CD14-positive monocyte (primary cell): Measurements from ENCODE around the gene SCMH1. TPM values are rescaled to one million over a fixed set of nuclear protein-coding genes. Genes with fewer than 3 reads are reported as not detected.

Source experiments
- DNase-seq, 3 donors: peaks; one replicate each; pipeline ENCODE4 v3.0.0-alpha.2; 2011 to 2022
- H2AFZ ChIP-seq: 2 replicates; pipeline ENCODE4 v1.6.0; 2012; ENCODE audit warnings: mild to moderate bottlenecking, low read depth, low read length, inconsistent platforms; ENCODE audit not compliant: insufficient read depth, poor library complexity, severe bottlenecking
- H3K27ac ChIP-seq, 2 donors: 1 replicate in 1 of 2; 2 replicates in 1 of 2; pipeline ENCODE4 v1.5.1; 2012 to 2013; ENCODE audit warnings: low read length in 2 of 2, control low read depth in 1 of 2, inconsistent platforms in 1 of 2, low read depth in 1 of 2, mild to moderate bottlenecking in 1 of 2
- H3K27me3 ChIP-seq, 2 donors: one replicate each; pipeline versions ENCODE4 v1.6.0 to v1.6.1; 2011 to 2013; ENCODE audit warnings: low read length in 2 of 2; ENCODE audit not compliant: control insufficient read depth in 2 of 2, insufficient read depth in 2 of 2
- H3K36me3 ChIP-seq, 2 donors: replicated peaks in 1 of 2; 1 replicate in 1 of 2; 2 replicates in 1 of 2; pipeline versions ENCODE4 v1.5.1 to v1.6.1; 2012 to 2013; ENCODE audit warnings: low read length in 2 of 2, control low read depth in 1 of 2, inconsistent platforms in 1 of 2, mild to moderate bottlenecking in 1 of 2; ENCODE audit not compliant: insufficient read depth in 2 of 2, control insufficient read depth in 1 of 2
- H3K4me1 ChIP-seq, 2 donors: 1 replicate in 1 of 2; 2 replicates in 1 of 2; pipeline versions ENCODE4 v1.5.1 to v1.6.1; 2012 to 2013; ENCODE audit warnings: low read length in 2 of 2, control low read depth in 1 of 2, inconsistent platforms in 1 of 2, mild to moderate bottlenecking in 1 of 2, moderate library complexity in 1 of 2; ENCODE audit not compliant: insufficient read depth in 2 of 2, control insufficient read depth in 1 of 2
- H3K4me2 ChIP-seq: replicated peaks from 2 replicates; pipeline ENCODE3; 2012; ENCODE audit warnings: low read length, moderate library complexity, mild to moderate bottlenecking; ENCODE audit not compliant: poor library complexity, severe bottlenecking; ENCODE audit errors: extremely low read depth
- H3K4me3 ChIP-seq, 3 experiments: fragments of 200-600 bp in 1 of 3; sonication (generic) in 1 of 3; replicated peaks in 1 of 3; 1 replicate in 2 of 3; 2 replicates in 1 of 3; pipeline ENCODE4 v1.5.1; 2011 to 2013; ENCODE audit warnings: low read length in 3 of 3, mild to moderate bottlenecking in 3 of 3, control low read depth in 2 of 3, low read depth in 2 of 3, inconsistent platforms in 1 of 3, moderate library complexity in 1 of 3
- H3K79me2 ChIP-seq: 2 replicates; pipeline ENCODE4 v1.6.0; 2012; ENCODE audit warnings: mild to moderate bottlenecking, control low read depth, inconsistent platforms, low read length, moderate library complexity; ENCODE audit not compliant: insufficient read depth
- H3K9ac ChIP-seq: 2 replicates; pipeline ENCODE4 v1.6.0; 2017; ENCODE audit warnings: low read length, mild to moderate bottlenecking; ENCODE audit not compliant: insufficient read depth, poor library complexity, severe bottlenecking
- H3K9me3 ChIP-seq, 2 donors: replicated peaks in 1 of 2; 1 replicate in 1 of 2; 2 replicates in 1 of 2; pipeline versions ENCODE4 v1.5.1 to v1.6.1; 2012 to 2013; ENCODE audit warnings: low read length in 2 of 2, control low read depth in 1 of 2; ENCODE audit not compliant: control insufficient read depth in 1 of 2, insufficient read depth in 1 of 2
- H4K20me1 ChIP-seq: 2 replicates; pipeline ENCODE4 v1.6.0; 2012; ENCODE audit warnings: mild to moderate bottlenecking, low read length, control low read depth, moderate library complexity; ENCODE audit not compliant: insufficient read depth
- H3K27ac Mint-ChIP-seq, 7 donors: one replicate each; pipeline ENCODE4 v1.8.0; 2020; ENCODE audit warnings: mild to moderate bottlenecking in 7 of 7, mixed read lengths in 7 of 7, moderate library complexity in 6 of 7, inconsistent platforms in 2 of 7
- H3K27me3 Mint-ChIP-seq, 3 donors: one replicate each; pipeline ENCODE4 v1.8.0; 2021 to 2022; ENCODE audit warnings: low read depth in 3 of 3, mild to moderate bottlenecking in 3 of 3, mixed read lengths in 3 of 3, moderate library complexity in 3 of 3, inconsistent platforms in 1 of 3
- H3K36me3 Mint-ChIP-seq, 2 donors: one replicate each; pipeline ENCODE4 v1.8.0; 2020; ENCODE audit warnings: mixed read lengths in 2 of 2, inconsistent platforms in 1 of 2, mild to moderate bottlenecking in 1 of 2
- H3K4me1 Mint-ChIP-seq: one replicate; pipeline ENCODE4 v1.8.0; 2020; ENCODE audit warnings: mild to moderate bottlenecking, mixed read lengths
- H3K4me3 Mint-ChIP-seq, 2 donors: one replicate each; pipeline ENCODE4 v1.8.0; 2020; ENCODE audit warnings: mild to moderate bottlenecking in 2 of 2, mixed read lengths in 2 of 2, moderate library complexity in 1 of 2
- H3K9me3 Mint-ChIP-seq, 7 donors: one replicate each; pipeline ENCODE4 v1.8.0; 2020 to 2022; ENCODE audit warnings: mixed read lengths in 7 of 7, mild to moderate bottlenecking in 6 of 7, moderate library complexity in 6 of 7, inconsistent platforms in 2 of 7
- whole genome bisulfite sequencing: methylation state at CpG from one replicate; pipeline ENCODE4 v1.1.5; 2013; ENCODE audit warnings: missing lambda C conversion rate; ENCODE audit not compliant: insufficient coverage; 5-methylcytosine and 5-hydroxymethylcytosine counted together
- intact Hi-C, 2 donors: fragments of 100-400 bp; cut with micrococcal nuclease; formaldehyde crosslinking; loops; one replicate each; pipeline versions ENCODE4 v1.15.0 to v1.15.1; 2023
- polyA plus RNA-seq, 3 donors: library from polyadenylated mRNA; depleted of rRNA in 1 of 3; unstranded in 2 of 3; stranded (reverse) in 1 of 3; fragments of 300-500 nt in 2 of 3; fragments of >200 nt in 1 of 3; fragmentation: Illumina TruSeq in 2 of 3; gene quantifications; 1 replicate in 2 of 3; 2 replicates in 1 of 3; pipeline ENCODE4 v1.2.3, GENCODE V29; 2012 to 2021
- TF ChIP-seq, protein P1 (sequence below): fragments of 200-600 bp; IDR thresholded peaks from one replicate; pipeline ENCODE4 v1.8.0; 2022; ENCODE audit warnings: antibody characterized with exemption, mild to moderate bottlenecking

SCMH1 gene
- polyA plus RNA-seq, 3 donors, result 0.66 to 12.7 (median 0.74) TPM

DNA sequence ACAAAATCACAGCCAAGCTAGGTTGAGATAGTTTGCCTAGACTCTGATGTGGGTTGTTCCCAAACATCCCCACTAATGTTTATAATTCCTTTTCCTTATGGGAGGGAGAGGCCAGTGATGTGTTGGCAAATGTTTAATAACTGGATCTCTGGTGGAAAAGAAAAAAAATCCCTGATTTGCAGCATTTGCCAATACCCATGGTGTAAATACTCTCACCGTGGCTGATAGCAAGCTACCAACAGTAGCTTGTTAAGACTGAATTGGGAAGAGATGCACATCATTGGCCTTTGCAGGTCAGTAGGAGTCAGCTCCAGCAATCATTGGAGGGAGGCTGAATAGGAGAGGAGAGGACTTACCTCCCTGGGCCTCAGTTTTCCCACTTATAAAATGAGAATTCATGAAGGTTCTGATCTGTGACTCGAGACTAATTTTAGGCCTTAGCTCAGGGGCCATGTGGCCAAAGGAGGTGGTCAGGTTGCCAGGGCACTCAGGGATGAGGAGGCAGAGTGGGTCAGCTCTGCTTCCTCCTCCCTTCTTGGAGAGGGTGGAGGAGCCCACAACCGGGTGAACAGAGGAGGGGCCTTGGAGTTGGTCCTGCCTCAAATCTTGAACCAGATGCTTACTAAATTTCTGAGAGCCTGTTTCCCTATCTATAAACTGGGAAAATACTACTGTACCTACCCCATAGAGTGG lies 20.0 kb upstream of the SCMH1 start:
- H4K20me1 ChIP-seq, result no peaks in the 10 kb centered on the region
- 100% methylated on average over 1 of the region's 3 CpGs for WGBS
- no peak overlapping the region for H3K4me3 Mint-ChIP-seq
- H3K27me3 ChIP-seq, result no peaks in the 10 kb centered on the region
- no peaks in the 10 kb centered on the region for H3K36me3 Mint-ChIP-seq
- no peaks in the 10 kb centered on the region for H3K9me3 ChIP-seq
- H3K4me1 Mint-ChIP-seq, result no peaks in the 10 kb centered on the region
- no peaks in the 10 kb centered on the region for H3K36me3 ChIP-seq
- H3K4me1 ChIP-seq, result no peaks in the 10 kb centered on the region
- H3K27me3 Mint-ChIP-seq, result peaks cover 0 to 2% (median 0%) of the 10 kb centered on the region in 3 donors
- no peaks in the 10 kb centered on the region for H3K9me3 Mint-ChIP-seq
- no peak overlapping the region for H3K9ac ChIP-seq
- H2AFZ ChIP-seq, result no peak overlapping the region
- intact Hi-C loops, result no loop called here
- H3K4me2 ChIP-seq, result no peak overlapping the region
- TF ChIP-seq, protein P1, sequence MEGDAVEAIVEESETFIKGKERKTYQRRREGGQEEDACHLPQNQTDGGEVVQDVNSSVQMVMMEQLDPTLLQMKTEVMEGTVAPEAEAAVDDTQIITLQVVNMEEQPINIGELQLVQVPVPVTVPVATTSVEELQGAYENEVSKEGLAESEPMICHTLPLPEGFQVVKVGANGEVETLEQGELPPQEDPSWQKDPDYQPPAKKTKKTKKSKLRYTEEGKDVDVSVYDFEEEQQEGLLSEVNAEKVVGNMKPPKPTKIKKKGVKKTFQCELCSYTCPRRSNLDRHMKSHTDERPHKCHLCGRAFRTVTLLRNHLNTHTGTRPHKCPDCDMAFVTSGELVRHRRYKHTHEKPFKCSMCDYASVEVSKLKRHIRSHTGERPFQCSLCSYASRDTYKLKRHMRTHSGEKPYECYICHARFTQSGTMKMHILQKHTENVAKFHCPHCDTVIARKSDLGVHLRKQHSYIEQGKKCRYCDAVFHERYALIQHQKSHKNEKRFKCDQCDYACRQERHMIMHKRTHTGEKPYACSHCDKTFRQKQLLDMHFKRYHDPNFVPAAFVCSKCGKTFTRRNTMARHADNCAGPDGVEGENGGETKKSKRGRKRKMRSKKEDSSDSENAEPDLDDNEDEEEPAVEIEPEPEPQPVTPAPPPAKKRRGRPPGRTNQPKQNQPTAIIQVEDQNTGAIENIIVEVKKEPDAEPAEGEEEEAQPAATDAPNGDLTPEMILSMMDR, result no peak
- H3K79me2 ChIP-seq, result no peaks in the 10 kb centered on the region
- H3K4me3 ChIP-seq, result no peak overlapping the region
- DNase-seq, result no peak
- no peak overlapping the region for H3K27ac ChIP-seq
- no peak overlapping the region for H3K27ac Mint-ChIP-seq

DNA sequence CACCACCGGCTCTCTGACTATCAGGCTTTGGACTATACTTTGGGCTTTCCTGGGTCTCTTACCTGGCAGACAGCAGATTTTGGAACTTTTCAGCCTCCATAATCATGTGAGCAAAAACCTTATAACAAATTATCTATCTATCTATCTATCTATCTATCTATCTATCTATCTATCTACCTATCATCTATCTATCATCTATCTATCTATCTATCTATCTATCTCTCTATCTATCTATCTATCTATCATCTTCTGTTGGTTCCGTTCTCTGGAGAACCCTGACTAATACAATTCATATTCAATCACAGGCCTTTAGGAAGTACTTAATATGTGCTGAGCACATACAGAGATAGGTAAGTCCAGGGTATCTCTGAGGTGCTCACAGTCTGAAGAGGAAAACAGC lies 18.7 kb upstream of the SCMH1 start:
- Mint-ChIP-seq H3K27ac (no peak overlapping the region), H3K27me3 (peaks cover 0 to 2% (median 2%) of the 10 kb centered on the region in 3 donors), H3K4me3 (no peak overlapping the region), H3K36me3 (no peaks in the 10 kb centered on the region), H3K4me1 (no peaks in the 10 kb centered on the region), H3K9me3 (peaks cover 0 to 7% (median 0%) of the 10 kb centered on the region in 7 donors)
- Histone ChIP-seq H3K36me3 (no peaks in the 10 kb centered on the region), H3K4me2 (no peak overlapping the region), H2AFZ (no peak overlapping the region), H3K4me3 (no peak overlapping the region), H3K27ac (no peak overlapping the region), H4K20me1 (no peaks in the 10 kb centered on the region), H3K27me3 (no peaks in the 10 kb centered on the region), H3K9me3 (no peaks in the 10 kb centered on the region), H3K9ac (no peak overlapping the region), H3K4me1 (no peaks in the 10 kb centered on the region), H3K79me2 (no peaks in the 10 kb centered on the region)
- no peak for DNase-seq
- TF ChIP-seq, protein P1, result no peak
- WGBS, result 100% methylated on average over 1 of the region's 2 CpGs
- intact Hi-C loops, result no loop called here
